ENCODE measurements around the gene PELO. TPM values are rescaled to one million over a fixed set of nuclear protein-coding genes. Genes with fewer than 3 reads are reported as not detected.

PELO gene
- total and polyA plus RNA-seq, 2 donors (not counting 3 experiments of a cell fraction or from before 2014, with no cell fraction given), result 8.6 to 13.2 TPM

DNA sequence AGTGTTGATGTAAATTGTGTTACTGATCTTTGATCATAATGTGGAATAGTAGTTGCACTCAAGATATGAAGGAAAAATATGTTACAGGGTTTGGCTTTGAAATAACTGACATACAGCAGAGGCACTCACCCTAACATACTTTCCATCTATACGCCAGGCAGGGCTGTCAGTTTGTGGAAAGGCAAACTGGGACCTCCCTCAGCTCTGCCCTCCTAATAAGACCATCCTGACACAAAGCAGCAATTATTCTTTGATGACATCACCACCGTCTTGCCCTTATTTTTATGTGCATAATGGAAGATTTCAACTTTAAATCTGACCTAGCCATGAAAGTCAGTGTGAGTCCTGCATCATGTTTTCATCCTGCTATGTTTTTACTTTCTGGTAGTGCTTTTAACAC is 42.9 kb downstream of the PELO start:
- no peak for FAIRE-seq
- no peaks in the 10 kb centered on the region for H3K4me1 ChIP-seq (ENCODE audit: control insufficient read depth, extremely low read depth, insufficient read depth, low read length)
- dilution Hi-C loops (cut with MboI; ENCODE audit: extremely low pct_ligation_motif_present, low sequenced_read_pairs), result no loop called here
- H3K9ac ChIP-seq (replicated peaks; ENCODE audit: extremely low read depth, insufficient read depth, low read length), result no peak overlapping the region
- no peak overlapping the region for H3K4me3 ChIP-seq (replicated peaks in 1 of 3; ENCODE audit: insufficient read depth in 1 of 3, low read depth in 1 of 3, low read length in 3 of 3)
- no peak overlapping the region for H3K4me2 ChIP-seq (ENCODE audit: insufficient read depth, low read length)
- H3K9me1 ChIP-seq (replicated peaks; ENCODE audit: control insufficient read depth, extremely low read depth, insufficient read depth, low read length), result no peaks in the 10 kb centered on the region
- TF ChIP-seq GATA2 (IDR thresholded peaks at IDR 0.05; ENCODE audit: insufficient read depth, insufficient read length, low read depth, low read length) (no peak), EZH2 (IDR thresholded peaks at IDR 0.05; ENCODE audit: borderline replicate concordance, low read depth, low read length, severe bottlenecking) (no peak), MYC (IDR thresholded peaks at IDR 0.05; ENCODE audit: low read depth, low read length) (no peak), FOS (IDR thresholded peaks at IDR 0.05; ENCODE audit: borderline replicate concordance, insufficient read depth, low read length) (no peak)
- TF ChIP-seq, protein P1, sequence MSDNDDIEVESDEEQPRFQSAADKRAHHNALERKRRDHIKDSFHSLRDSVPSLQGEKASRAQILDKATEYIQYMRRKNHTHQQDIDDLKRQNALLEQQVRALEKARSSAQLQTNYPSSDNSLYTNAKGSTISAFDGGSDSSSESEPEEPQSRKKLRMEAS (IDR thresholded peaks at IDR 0.05; ENCODE audit: insufficient read depth, insufficient read length), result no peak
- ChIA-PET POLR2A (no interaction called here), CTCF (no interaction called here)
- no peak overlapping the region for H2AFZ ChIP-seq (ENCODE audit: low read depth, low read length)
- no peaks in the 10 kb centered on the region for H3K27me3 ChIP-seq (ENCODE audit: control insufficient read depth in 2 of 2, insufficient read depth in 2 of 2, low read length in 2 of 2)
- no peak overlapping the region for H3K27ac ChIP-seq (ENCODE audit: insufficient read depth, low read depth, low read length)
- no peaks in the 10 kb centered on the region for H3K79me2 ChIP-seq (ENCODE audit: control insufficient read depth, insufficient read depth, low read length)
- H3K36me3 ChIP-seq (ENCODE audit: control insufficient read depth in 2 of 2, extremely low read depth in 1 of 2, insufficient read depth in 2 of 2, low read length in 2 of 2), result no peaks in the 10 kb centered on the region
- intact Hi-C loops (cut with micrococcal nuclease), result no loop called here
- peaks cover 2% of the 10 kb centered on the region for H3K9me3 ChIP-seq (replicated peaks; ENCODE audit: control insufficient read depth, insufficient read depth, low read length)
- no peak for DNase-seq (ENCODE audit: low read depth, low spot score)
- no peaks in the 10 kb centered on the region for H4K20me1 ChIP-seq (replicated peaks; ENCODE audit: control insufficient read depth, extremely low read depth, insufficient read depth, low read length)
- no TSS peak for BruUV-seq (replicated peaks)

DNA sequence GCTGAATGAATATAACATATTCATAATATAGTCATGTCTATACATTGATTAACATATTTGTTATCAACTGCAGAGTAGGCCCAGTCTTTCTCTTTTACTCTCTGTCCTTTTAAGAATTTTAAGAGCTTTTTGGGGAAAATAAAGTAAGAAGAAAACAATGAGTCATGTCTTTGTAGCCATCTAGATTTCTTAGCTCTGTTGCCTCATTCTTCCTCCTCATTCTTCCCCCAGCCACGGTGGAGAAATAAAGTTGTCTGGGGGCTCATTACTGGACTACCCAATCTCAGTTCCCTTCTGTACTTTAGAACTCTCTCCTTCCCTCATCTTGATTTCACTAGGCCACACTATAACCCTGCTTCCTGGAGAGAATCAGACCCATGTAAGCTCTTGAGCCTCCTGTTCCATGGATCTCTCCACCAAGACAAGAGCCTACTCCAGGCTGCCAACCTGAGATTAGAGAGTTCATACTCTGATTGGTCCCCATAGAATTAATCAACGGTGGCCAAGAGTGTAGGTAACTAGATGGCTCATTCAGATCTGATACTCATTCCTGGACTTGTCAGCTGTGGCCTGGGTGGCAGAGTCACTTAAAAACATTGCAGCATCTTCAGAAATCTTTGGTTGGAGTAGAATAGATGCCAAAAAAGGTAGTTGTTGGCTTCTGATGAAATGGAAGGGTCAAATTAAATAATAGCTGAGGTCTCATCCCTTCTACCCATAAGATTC is 44.2 kb downstream of the PELO start:
- peaks cover 2% of the 10 kb centered on the region for H3K9me3 ChIP-seq (replicated peaks; ENCODE audit: control insufficient read depth, insufficient read depth, low read length)
- no TSS peak for BruUV-seq (replicated peaks)
- no peak overlapping the region for H3K27ac ChIP-seq (ENCODE audit: insufficient read depth, low read depth, low read length)
- intact Hi-C loops (cut with micrococcal nuclease), result no loop called here
- H3K4me2 ChIP-seq (ENCODE audit: insufficient read depth, low read length), result no peak overlapping the region
- no peaks in the 10 kb centered on the region for H3K79me2 ChIP-seq (ENCODE audit: control insufficient read depth, insufficient read depth, low read length)
- H3K36me3 ChIP-seq (ENCODE audit: control insufficient read depth in 2 of 2, extremely low read depth in 1 of 2, insufficient read depth in 2 of 2, low read length in 2 of 2), result no peaks in the 10 kb centered on the region
- H3K4me1 ChIP-seq (ENCODE audit: control insufficient read depth, extremely low read depth, insufficient read depth, low read length), result peaks cover under 1% of the 10 kb centered on the region
- no peaks in the 10 kb centered on the region for H4K20me1 ChIP-seq (replicated peaks; ENCODE audit: control insufficient read depth, extremely low read depth, insufficient read depth, low read length)
- no peaks in the 10 kb centered on the region for H3K27me3 ChIP-seq (ENCODE audit: control insufficient read depth in 2 of 2, insufficient read depth in 2 of 2, low read length in 2 of 2)
- no peak overlapping the region for H3K9ac ChIP-seq (replicated peaks; ENCODE audit: extremely low read depth, insufficient read depth, low read length)
- CTCF ChIA-PET, result interaction anchor here (1.3 to 1.9 kb wide), 3 partner anchors 9 to 84 kb away, joined by 4 to 6 read pairs (median 4); no protein-coding TSS in a partner anchor
- H3K4me3 ChIP-seq (replicated peaks in 1 of 3; ENCODE audit: insufficient read depth in 1 of 3, low read depth in 1 of 3, low read length in 3 of 3), result no peak overlapping the region
- POLR2A ChIA-PET, result no interaction called here
- H2AFZ ChIP-seq (ENCODE audit: low read depth, low read length), result peak overlapping the region; percentile 15
- no peaks in the 10 kb centered on the region for H3K9me1 ChIP-seq (replicated peaks; ENCODE audit: control insufficient read depth, extremely low read depth, insufficient read depth, low read length)
- DNase-seq (ENCODE audit: low read depth, low spot score) (no peak), FAIRE-seq (no peak)
- TF ChIP-seq, protein P1 (IDR thresholded peaks at IDR 0.05; ENCODE audit: insufficient read depth, insufficient read length), result no peak
- TF ChIP-seq, protein P2, sequence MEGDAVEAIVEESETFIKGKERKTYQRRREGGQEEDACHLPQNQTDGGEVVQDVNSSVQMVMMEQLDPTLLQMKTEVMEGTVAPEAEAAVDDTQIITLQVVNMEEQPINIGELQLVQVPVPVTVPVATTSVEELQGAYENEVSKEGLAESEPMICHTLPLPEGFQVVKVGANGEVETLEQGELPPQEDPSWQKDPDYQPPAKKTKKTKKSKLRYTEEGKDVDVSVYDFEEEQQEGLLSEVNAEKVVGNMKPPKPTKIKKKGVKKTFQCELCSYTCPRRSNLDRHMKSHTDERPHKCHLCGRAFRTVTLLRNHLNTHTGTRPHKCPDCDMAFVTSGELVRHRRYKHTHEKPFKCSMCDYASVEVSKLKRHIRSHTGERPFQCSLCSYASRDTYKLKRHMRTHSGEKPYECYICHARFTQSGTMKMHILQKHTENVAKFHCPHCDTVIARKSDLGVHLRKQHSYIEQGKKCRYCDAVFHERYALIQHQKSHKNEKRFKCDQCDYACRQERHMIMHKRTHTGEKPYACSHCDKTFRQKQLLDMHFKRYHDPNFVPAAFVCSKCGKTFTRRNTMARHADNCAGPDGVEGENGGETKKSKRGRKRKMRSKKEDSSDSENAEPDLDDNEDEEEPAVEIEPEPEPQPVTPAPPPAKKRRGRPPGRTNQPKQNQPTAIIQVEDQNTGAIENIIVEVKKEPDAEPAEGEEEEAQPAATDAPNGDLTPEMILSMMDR (IDR thresholded peaks at IDR 0.05; ENCODE audit: extremely low read depth in 1 of 2, insufficient read depth in 1 of 2, low read depth in 1 of 2, low read length in 2 of 2), result no peak
- TF ChIP-seq GATA2 (IDR thresholded peaks at IDR 0.05; ENCODE audit: insufficient read depth, insufficient read length, low read depth, low read length), result no peak
- no peak for TF ChIP-seq JUN (IDR thresholded peaks at IDR 0.05; ENCODE audit: borderline replicate concordance, insufficient read depth, insufficient read length, low read depth)
- no peak for TF ChIP-seq POLR2AphosphoS5 (IDR thresholded peaks at IDR 0.05; ENCODE audit: insufficient read depth, low read depth, low read length)
- no peak for TF ChIP-seq FOS (IDR thresholded peaks at IDR 0.05; ENCODE audit: borderline replicate concordance, insufficient read depth, low read length)
- no peak for TF ChIP-seq EZH2 (IDR thresholded peaks at IDR 0.05; ENCODE audit: borderline replicate concordance, low read depth, low read length, severe bottlenecking)
- no peak for TF ChIP-seq POLR2A (IDR thresholded peaks at IDR 0.05; ENCODE audit: low read depth, low read length)
- dilution Hi-C loops (cut with MboI; ENCODE audit: extremely low pct_ligation_motif_present, low sequenced_read_pairs), result no loop called here

Data from endothelial cell of umbilical vein (primary cell).